ENCODE results near the gene CAT.
A peak's percentile ranks its signal among the peaks of the same experiment; 100 is the strongest.

Gene CAT

DNA sequence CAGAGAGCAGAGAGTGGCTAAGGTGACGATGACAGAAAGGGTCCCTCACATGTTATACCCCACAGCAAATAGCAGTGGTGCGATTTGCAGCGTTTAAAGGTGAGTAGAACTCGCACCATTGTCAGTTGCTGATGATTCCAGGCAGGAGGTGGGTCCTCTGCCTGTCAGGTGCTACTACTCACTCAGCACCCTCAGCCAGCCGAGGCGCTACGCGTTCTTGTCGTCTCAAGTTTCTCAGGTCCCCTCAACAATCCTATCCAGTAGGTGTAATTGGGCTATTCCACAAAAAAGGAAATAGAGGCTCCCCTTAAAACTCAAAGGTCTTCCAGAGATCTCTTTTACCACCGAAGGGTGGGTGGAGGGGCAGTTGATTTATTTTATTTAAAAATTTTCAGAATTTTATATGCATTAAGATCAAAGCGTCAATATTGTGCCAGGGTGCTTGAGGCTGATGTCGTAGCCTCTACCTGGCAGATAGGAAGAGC lies 56.5 kb downstream of the CAT start:
- no peak for DNase-seq (ENCODE audit: low read depth in 3 of 3)

GRCh38 chr11:34495724-34496377 lies 57.1 kb downstream of the CAT start:
- DNase-seq (ENCODE audit: low read depth in 3 of 3), result no peak

DNA sequence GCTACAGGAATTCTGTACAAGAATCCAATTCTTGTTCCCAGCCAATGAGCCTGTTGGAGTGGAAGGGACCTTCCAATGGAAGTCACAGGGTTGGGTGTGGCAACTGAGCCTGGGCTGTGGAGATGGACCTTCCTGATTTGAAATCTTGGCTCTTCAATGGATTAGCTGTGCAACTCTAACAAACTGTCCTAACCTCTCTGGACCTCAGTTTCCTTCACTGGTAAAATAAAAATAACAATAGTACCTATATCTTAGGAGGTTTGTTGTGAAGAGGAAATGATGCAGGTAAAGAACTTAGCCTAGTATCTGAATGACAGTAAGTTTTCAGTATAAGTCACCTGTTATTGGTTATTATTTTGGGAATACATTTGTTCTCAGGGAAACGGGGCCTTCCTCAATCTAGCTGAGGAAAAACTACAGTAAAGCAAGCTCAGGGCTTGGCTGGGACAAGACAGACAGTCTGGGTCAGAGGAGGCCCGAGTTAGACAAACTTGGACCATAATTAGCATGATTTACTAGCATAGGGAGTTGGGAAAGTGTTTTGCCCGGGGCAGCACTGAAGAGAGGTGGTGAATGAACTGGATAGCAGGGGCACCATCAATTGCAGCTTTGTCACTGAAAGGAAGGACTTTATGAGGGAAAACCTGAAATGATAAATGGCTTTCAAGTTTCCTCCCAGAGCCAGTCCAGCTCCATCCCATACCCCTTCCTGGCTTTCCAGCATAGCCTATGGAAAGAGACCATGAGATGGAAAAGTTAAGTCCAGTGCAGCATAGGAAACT lies 61.2 kb downstream of the CAT start:
- no peak for DNase-seq (ENCODE audit: low read depth in 3 of 3)

DNA sequence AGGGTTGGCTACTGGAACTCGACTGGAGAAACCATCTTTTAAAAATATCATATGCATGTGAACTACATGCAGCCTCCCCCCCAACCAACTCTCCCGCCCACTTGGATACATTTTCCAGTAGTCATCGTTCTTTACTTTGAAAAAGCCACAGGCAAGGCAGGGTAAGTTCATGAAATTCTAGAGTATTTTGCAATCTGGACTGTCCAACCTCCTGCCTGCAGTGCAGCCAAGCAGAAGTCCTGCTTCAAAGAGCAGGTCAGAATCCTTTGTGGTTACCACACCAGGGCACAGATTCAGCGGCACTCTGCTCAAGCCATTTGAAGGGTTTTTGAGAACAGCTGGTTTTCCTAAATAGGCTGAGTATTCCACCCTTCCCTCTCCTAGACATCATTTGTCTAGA lies 62.8 kb downstream of the CAT start:
- DNase-seq (ENCODE audit: low read depth in 3 of 3), result no peak

DNA sequence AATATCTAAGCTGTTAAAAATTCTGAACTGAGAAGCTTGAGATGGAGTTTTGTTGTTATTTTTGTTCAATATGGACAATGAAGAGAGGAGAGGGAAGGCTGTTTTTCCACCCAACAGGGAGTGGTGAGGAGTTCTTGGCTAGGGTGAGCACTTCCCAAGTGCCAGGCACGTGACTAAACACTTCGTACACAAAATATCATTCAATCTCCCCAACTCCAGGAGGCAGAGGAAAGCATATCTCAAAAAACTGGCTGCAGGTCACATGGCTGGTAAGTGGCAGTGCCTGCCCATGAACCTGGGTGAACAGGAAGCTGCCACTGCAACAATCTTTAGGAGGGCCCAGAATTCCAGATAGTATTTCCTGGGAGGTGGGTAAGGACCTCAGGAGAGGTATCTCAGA lies 63.2 kb downstream of the CAT start:
- DNase-seq (ENCODE audit: low read depth in 3 of 3), result no peak

GRCh38 chr11:34502949-34503348 lies 64.2 kb downstream of the CAT start:
- DNase-seq (ENCODE audit: low read depth in 3 of 3), result no peak

- no peak for DNase-seq (ENCODE audit: low read depth in 3 of 3)
These were observed 67.1 kb downstream of the CAT start for GRCh38 chr11:34505874-34506273.

DNA sequence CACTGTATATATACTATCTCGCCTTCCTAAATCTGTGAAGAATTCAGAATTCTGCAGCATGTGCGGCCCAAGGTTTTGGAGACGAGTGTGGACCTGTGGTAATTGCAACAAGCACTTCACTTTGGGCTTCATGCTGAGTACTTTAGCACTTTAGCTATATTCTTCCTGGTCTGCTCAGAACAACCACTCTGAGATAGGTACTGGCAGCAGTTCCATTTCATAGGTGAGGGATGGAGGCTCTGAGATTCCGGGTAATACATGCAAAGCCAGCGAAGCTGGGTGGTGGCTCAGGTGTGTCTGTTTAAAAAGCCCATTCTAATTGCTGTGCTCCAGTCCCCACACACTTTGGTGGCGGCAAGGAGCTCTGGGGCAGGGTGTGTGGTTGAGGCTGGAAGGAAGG lies 68.4 kb downstream of the CAT start:
- no peak for DNase-seq (ENCODE audit: low read depth in 3 of 3)

GRCh38 chr11:34507610-34508009 lies 68.9 kb downstream of the CAT start:
- DNase-seq (ENCODE audit: low read depth in 3 of 3), result no peak

- DNase-seq (ENCODE audit: low read depth in 3 of 3), result no peak
These were observed 69.8 kb downstream of the CAT start for GRCh38 chr11:34508524-34508923.

GRCh38 chr11:34509336-34509876 lies 70.7 kb downstream of the CAT start:
- DNase-seq (ENCODE audit: low read depth in 3 of 3), result no peak

- no peak for DNase-seq (ENCODE audit: low read depth in 3 of 3)
These were observed 71.5 kb downstream of the CAT start for GRCh38 chr11:34510218-34510617.

DNA sequence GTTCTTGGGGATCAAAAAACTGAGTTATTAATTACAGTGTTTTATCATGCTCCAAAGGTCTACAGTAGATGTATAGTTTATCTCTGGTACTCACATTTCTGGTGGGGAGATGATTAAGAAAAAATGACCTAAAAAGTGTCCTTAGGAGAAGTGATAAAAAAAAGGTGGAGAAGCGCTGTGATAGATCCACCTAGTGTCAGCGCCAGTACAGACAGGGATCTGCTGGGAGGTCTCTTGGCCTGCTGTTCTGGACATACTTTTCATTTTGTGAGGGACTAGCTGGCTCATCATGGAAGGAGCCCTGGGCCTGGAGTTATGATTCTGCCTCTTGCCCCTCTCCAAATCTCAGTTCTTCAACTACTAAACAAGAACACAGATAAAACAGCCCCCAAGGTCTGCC lies 71.9 kb downstream of the CAT start:
- no peak for DNase-seq (ENCODE audit: low read depth in 3 of 3)

- peak; percentile 28 to 40 (median 29) for DNase-seq (ENCODE audit: low read depth in 3 of 3)
These were observed 74.3 kb downstream of the CAT start for GRCh38 chr11:34512840-34513681.

DNA sequence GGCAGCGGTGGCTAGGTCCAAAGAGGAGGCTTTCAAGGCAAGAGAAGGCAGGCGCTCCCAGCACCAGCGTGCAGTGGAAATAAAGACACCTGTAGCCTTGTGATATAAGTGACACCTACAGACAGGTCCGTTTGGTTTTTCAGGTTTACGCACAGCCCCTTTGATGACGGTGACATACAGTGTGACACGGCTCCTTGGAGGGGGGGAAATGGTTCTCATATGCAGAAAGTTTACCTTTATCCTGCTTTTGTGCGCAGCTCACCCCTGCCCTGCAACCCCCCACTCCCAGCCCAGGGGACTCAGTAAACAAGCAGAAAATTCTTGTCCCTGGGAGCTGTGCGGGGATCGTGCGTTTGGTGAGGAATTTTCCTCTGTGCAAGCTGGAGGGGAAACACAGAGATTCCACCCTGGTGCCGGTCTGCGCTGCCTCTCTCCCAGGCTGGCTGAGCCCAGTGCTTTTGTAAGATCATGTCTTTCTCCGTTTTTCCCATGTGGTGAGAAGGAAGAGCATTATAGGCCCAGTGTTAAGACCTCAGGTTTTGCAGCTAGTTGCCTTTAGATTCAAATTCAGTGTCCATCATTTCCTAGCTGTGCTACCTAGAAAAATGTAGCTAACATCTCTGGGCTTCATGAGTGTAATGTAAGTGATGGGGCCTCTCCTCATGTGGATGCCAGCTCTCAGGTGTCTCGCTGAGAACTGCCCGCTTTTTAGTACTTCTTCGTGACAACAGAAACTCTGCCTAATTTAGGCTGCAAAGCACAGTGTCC lies 75.1 kb downstream of the CAT start, which contains the start of gene ELF5:
ELF5 (minus strand) TSS at position 113 of the 768 bp plus-strand sequence. CDS start 8,045 bp downstream, outside the sequence.
- no peak for DNase-seq (ENCODE audit: low read depth in 3 of 3)

DNA sequence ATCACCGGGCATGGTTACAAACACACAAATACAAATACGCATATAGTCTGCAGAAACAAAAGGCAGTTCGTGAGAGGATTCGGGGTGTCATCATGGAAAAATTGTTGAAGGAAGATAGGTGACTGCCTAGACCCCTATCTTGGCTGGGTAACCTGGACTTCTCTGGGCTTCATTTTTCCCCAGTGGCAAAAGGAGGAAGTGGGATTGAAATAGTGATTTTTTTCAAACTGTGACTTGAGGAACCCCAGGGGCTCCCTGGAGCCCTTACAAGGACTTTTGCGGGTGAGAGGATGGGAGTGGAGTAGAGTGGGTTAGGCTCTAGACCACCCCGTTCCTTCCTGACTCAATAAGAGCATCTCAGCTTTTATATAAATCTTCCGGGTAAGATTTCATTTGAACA lies 75.9 kb downstream of the CAT start:
- DNase-seq (ENCODE audit: low read depth in 3 of 3), result no peak

- DNase-seq (ENCODE audit: low read depth in 3 of 3), result no peak
These were observed 77.7 kb downstream of the CAT start for GRCh38 chr11:34516247-34517040.

DNA sequence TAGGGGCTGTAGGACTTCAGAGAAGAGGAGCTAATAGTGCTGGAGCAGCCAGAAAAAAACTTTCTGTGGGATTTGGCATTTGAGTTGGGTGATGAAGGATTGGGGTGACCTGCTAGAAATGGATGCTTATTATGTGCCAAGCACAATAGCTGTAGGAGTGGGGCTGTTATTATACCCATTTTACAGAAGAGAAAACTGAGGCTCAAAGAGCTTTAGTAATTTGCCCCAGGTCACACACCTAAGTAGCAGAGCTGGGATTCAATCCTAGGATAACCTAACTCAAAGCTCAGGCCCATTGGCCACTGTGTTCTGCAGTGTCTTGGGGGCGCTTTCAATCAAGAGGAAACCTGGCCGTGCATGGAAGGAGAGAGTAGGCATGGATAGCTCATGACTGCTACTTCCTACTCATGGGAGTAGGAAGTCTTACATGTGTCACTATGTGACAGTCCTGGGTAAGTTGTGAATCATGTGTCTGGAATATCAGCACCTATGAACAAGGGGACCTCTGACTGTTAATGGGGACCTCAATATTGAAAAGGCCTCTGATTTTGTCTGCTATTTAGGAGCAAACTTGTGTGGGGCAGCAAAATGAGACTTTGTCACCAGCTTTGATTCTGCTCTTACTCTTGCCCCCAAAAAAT lies 81.0 kb downstream of the CAT start:
- DNase-seq (ENCODE audit: low read depth in 3 of 3), result no peak

DNA sequence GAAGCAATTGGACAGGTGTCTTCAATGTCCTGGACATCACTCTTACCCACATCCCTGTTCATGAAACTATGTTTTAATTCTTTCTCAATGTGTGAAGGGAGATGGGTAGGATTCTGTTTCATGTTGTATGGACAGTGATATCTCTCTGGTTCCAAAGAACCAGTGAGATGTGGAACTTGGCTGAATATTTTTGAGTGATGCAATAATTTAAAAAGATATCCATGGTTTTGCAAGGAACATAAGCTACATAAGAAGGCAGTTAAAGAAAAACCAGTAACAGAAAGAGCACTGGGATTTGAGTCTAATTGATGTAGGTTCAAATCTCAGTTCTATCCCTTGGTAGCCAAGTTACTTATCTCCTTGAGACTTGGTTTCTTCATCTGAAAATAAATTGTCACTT lies 82.5 kb downstream of the CAT start:
- DNase-seq (ENCODE audit: low read depth in 3 of 3), result no peak

Data from stimulated activated CD4-positive, alpha-beta T cell treated with anti-CD3 and anti-CD28 coated beads, TNF-alpha, amount 100 ng/mL, for 48 hours (primary cell).